ENCODE measurements around the gene GNAQ.

- TF ChIP-seq NFIC (IDR thresholded peaks at IDR 0.05), result no peak
- peak; percentile 27; the same call in 1 of the 2 replicates for TF ChIP-seq TAF1 (IDR thresholded peaks at IDR 0.05; ENCODE audit: low read depth)
- TF ChIP-seq RAD21 (IDR thresholded peaks at IDR 0.05; ENCODE audit: low read depth), result no peak
- peak; percentile 32; the same call in 1 of the 2 replicates for TF ChIP-seq MAX (IDR thresholded peaks at IDR 0.05)
- peak; percentile 54; the same call in 1 of the 2 replicates for TF ChIP-seq ZBTB7A (IDR thresholded peaks at IDR 0.05; ENCODE audit: low read depth)
- TF ChIP-seq EGR1 (IDR thresholded peaks at IDR 0.05), result 0 out of 2 replicates have a peak, but pooled peaks have one; percentile 36
- no peak for TF ChIP-seq CEBPB (IDR thresholded peaks at IDR 0.05)
- TF ChIP-seq TCF12 (IDR thresholded peaks at IDR 0.05; ENCODE audit: low read depth), result no peak
- peak; percentile 56; the same call in 1 of the 2 replicates for TF ChIP-seq YY1 (IDR thresholded peaks at IDR 0.05; ENCODE audit: low read depth)
- TF ChIP-seq CREB1 (IDR thresholded peaks at IDR 0.05; ENCODE audit: low read depth), result no peak
- TF ChIP-seq EP300 (IDR thresholded peaks at IDR 0.05; ENCODE audit: borderline replicate concordance), result no peak
- TF ChIP-seq, protein P1, sequence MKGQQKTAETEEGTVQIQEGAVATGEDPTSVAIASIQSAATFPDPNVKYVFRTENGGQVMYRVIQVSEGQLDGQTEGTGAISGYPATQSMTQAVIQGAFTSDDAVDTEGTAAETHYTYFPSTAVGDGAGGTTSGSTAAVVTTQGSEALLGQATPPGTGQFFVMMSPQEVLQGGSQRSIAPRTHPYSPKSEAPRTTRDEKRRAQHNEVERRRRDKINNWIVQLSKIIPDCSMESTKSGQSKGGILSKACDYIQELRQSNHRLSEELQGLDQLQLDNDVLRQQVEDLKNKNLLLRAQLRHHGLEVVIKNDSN (IDR thresholded peaks at IDR 0.05), result no peak
- TF ChIP-seq, protein P2, sequence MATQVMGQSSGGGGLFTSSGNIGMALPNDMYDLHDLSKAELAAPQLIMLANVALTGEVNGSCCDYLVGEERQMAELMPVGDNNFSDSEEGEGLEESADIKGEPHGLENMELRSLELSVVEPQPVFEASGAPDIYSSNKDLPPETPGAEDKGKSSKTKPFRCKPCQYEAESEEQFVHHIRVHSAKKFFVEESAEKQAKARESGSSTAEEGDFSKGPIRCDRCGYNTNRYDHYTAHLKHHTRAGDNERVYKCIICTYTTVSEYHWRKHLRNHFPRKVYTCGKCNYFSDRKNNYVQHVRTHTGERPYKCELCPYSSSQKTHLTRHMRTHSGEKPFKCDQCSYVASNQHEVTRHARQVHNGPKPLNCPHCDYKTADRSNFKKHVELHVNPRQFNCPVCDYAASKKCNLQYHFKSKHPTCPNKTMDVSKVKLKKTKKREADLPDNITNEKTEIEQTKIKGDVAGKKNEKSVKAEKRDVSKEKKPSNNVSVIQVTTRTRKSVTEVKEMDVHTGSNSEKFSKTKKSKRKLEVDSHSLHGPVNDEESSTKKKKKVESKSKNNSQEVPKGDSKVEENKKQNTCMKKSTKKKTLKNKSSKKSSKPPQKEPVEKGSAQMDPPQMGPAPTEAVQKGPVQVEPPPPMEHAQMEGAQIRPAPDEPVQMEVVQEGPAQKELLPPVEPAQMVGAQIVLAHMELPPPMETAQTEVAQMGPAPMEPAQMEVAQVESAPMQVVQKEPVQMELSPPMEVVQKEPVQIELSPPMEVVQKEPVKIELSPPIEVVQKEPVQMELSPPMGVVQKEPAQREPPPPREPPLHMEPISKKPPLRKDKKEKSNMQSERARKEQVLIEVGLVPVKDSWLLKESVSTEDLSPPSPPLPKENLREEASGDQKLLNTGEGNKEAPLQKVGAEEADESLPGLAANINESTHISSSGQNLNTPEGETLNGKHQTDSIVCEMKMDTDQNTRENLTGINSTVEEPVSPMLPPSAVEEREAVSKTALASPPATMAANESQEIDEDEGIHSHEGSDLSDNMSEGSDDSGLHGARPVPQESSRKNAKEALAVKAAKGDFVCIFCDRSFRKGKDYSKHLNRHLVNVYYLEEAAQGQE (IDR thresholded peaks at IDR 0.05; ENCODE audit: low read depth), result no peak
Measured at GRCh38 chr9:78030553-78031443, 813 bp downstream of the GNAQ start.

Data from Ishikawa (cell line).